H54 (cell line): ENCODE measurements around the gene MRC2.

ENCODE experiments used
- DNase-seq: peaks from one replicate; pipeline ENCODE4 v3.0.0; 2011; ENCODE audit warnings: low spot score, mixed read lengths; ENCODE audit not compliant: insufficient read length
- FAIRE-seq: peaks from 3 replicates; lab custom pipeline; 2011; peaks lifted over from hg19 to GRCh38; lab: Jason Lieb, UNC
- POLR2A ChIP-seq: IDR thresholded peaks from 2 replicates; pipeline ENCODE4 v1.6.1; 2011; ENCODE audit warnings: low read depth, mild to moderate bottlenecking, low read length

MRC2 gene

DNA sequence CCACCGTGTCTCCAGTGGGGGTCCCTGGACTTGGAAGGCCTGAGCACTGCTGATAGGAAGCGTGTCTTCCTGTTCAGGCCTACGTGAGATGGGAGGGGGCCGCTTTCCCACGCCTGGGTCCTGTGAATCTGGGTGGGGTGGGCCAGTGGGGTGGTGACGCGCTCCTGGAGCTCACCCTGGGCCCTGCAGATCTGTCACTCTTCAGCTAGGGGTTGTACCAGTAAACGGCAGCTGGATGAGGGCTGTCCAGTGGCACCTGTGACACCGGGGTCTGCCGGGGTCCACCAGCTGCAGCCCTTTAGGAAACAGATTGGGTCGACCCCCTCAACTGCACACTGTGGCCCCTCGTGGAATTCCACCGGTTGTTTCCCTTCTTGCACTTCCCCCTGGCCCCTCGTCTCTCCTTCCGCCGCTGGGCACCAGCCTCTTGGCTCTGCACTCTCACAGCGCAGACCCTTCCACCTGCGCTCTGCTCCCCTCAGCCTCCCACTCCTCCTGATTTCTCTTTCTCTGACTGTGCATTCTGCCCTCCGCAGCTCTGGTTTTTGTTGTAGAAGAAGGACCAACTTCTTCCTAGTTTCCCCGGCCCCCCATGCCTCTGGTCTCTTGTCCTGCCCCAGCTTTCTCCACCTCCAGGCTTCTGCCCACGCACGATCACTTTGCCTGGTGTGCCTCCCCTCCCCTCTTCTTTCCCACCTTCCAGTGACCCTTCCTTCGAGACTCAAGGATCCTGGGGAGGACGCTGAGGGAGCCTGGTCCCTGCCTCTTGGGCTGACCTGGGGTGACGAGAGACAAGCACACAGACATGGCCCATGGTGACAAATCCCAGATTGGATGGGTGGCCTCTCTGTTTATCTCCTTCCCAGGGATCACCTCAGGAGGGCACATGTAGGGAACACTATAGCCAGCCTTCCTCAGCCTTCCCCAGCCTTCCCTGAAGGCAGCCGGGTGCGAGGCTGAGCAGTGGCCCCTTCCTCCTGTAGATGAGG lies 4.8 kb downstream of the MRC2 start:
- TF ChIP-seq POLR2A: no peak
- DNase-seq (no peak), FAIRE-seq (no peak)

DNA sequence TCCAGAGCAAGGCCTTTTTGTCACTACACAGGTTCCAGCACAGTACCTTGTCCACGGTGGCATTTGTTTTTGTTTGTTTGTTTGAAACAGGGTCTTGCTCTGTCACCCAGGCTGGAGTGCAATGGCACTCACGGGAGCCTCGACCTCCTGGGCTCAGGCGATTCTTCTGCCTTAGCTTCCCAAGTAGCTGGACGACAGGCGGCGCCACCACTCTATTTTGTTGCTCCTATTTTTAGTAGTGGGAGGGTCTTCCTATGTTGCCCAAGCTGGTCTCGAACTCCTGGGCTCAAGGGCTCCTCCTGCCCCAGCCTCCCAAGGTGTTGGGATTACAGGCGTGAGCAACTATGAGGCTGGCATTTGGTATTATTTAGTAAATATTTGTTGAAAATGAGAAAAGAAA lies 10.3 kb downstream of the MRC2 start:
- DNase-seq (no peak), FAIRE-seq (no peak)
- TF ChIP-seq POLR2A: no peak

DNA sequence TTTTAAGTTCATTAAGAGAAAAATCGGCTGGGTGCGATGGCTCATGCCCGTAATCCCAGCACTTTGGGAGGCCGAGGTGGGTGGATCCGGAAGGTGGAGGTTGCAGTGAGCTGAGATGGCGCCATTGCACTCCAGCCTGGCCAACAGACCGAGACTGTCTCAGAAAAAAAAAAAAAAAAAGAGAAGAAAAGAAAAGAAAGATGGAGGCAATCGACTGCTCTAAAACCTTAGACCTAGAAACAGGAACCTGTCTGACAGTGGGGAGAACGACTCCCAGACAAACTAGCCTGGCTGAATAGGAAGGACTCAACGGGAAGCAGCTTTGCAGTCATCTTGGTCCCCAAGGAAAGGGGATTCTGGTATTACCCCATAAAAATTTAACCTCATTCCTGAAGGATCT lies 13.7 kb downstream of the MRC2 start:
- FAIRE-seq (no peak), DNase-seq (no peak)
- no peak for TF ChIP-seq POLR2A

DNA sequence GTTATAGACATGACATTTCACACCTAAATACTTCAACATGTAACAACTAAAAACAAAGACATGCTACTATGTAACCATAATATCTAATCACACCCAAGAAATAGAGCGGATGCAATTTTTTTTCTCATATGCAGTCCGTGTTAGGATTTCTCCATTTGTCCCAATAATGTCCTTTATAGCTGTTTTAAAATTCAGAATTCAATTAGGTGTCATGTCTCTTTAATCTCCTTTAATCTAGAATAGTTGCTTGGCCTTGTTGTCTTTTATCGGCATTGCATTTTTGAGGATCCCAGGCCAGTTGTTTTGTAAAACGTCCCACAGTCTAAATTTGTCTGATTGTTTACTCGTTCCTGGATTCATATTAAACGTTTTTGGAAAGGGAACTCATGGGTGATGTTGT lies 14.5 kb downstream of the MRC2 start:
- no peak for TF ChIP-seq POLR2A
- no peak for FAIRE-seq

DNA sequence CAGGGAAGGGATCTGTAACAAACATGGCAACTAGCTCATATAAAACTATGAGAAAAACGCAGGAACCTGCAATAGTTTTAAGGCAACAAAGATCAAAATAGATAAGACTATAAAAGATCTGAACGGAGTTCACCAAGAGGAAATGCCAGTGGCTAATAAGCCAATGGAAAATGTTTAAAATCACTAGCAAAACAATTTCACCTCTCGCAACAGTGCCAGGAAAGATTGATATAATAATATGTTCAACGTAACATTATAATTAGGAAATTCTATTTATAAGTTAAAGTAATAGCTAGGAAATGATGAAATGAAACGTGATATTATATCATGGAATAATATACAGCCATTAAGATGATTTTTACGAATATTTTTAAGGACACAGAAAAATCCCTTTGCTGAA lies 16.0 kb downstream of the MRC2 start:
- DNase-seq: no peak
- no peak for FAIRE-seq
- TF ChIP-seq POLR2A: no peak

More for the DNA sequence above, 14.5 kb downstream of the MRC2 start:
- DNase-seq: no peak

DNA sequence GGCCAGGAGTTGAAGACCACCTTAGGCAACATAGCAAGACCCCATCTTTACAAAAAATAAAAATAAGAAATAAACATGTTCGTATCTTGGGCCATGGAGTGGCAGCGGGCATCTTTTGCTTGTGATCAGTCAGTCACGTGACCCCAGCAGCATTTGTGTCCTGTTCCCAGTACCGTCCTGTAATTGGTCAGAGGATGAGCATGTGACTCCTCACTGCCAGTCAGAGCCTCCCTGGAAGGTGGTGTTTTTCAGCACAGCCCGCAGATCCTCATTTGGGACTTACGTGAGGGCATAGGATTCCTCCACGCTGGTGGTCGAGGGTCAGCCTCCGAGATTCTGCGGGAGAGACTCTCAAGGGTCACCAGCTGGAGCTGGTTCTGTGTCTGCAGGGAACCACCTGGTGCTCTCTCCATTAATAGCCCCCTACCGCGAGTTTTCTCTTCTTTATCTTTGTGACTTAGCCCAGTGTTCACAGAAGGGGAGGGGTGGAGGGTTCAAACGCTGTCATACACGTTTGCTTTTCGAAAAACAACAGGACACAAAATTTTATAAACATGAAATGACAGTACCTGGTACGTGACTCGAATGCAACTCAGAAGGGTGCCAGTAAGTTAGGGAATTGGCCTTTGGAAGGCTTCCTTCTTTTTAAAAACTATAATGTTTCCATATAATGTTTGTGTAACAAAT lies 17.2 kb downstream of the MRC2 start:
- no peak for DNase-seq
- FAIRE-seq: no peak
- TF ChIP-seq POLR2A: no peak

DNA sequence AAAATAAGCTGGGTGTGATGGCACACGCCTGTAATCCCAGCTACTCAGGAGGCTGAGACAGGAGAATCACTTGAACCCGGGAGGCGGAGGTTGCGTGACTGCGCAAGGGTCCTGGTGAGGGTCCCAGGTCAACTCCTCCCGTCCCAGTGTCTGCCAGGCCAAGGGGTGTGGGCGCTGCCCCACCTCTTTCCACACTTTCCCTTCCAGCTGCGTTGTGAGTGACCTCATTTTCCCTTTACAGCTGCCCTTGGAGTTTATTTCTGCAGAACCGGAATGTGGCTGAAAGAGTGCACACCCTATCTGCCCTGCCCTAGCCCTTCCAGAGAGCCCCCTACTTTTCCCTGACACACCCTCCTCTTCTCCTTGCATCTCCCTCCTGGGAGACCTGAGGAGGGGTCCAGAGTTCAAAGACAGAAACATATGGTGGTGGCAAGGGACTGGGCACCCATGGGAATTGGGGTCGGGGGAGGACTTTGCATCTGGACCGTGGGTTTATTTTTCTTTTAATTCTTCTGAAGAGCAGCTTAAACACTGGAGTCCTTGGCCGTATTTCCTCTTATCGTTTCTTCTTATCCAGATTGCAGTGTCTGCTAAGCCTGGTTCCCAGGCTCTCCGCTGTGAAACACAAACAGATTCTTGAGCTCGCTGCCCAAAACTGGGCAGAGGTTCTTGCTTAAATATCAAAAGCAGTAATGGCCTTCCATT lies 20.9 kb downstream of the MRC2 start:
- DNase-seq (no peak), FAIRE-seq (no peak)
- TF ChIP-seq POLR2A: no peak

DNA sequence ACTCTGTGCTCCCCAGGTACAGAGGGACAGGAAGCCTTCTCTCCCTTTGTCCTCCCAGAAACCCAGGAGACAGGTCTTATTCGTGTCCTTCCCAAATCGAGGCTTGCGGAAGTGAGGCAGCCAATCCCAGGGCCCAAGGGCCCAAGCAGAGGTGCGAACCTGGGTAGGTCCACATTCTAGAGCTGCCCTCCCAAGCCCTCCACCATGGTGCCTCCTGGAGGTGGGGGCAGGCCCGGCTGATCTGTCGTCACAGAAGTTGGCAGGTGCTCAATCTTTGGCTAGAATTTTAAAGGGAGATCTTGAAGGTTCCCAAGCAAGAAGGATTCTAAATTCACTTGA lies 21.5 kb downstream of the MRC2 start:
- no peak for FAIRE-seq
- TF ChIP-seq POLR2A: no peak
- DNase-seq: no peak

DNA sequence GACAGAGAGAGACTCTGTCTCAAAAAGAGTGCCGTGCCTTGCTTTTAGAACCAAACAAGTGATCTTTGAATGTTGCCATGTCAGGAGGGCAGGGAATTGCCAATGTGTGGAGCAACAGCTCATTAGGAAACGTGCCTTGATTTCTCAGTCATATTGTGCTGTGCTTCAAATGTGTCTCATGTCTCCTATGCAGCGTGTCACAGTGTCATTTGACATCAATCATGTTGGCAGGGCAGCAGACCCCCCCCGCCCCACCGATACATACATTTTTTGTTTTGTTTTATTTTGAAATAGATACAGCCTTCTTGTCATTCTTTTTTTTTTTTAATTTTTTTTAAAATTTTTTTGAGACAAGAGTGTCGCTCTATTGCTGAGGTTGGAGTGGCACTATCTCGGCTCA lies 22.1 kb downstream of the MRC2 start:
- no peak for FAIRE-seq
- no peak for DNase-seq
- TF ChIP-seq POLR2A: no peak

DNA sequence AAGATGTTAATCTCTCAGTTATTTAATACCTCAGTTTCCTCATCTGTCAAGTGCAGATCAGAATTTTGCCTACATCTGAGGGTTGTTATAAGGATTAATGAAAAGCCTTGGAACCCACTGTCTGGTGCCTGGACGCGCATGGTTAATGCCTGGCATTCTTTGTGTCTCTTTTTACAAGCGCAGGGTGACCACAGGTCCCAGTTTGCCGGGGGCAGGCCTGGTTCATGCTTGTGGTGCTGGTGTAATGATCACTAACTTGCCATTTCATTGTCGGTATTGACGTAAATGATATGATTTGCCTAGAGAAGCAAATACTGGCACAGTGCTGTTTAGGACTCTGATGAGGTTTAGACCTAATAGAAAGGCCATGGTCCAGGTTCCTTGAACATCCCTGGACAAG lies 23.1 kb downstream of the MRC2 start:
- no peak for DNase-seq
- no peak for TF ChIP-seq POLR2A
- FAIRE-seq: no peak

DNA sequence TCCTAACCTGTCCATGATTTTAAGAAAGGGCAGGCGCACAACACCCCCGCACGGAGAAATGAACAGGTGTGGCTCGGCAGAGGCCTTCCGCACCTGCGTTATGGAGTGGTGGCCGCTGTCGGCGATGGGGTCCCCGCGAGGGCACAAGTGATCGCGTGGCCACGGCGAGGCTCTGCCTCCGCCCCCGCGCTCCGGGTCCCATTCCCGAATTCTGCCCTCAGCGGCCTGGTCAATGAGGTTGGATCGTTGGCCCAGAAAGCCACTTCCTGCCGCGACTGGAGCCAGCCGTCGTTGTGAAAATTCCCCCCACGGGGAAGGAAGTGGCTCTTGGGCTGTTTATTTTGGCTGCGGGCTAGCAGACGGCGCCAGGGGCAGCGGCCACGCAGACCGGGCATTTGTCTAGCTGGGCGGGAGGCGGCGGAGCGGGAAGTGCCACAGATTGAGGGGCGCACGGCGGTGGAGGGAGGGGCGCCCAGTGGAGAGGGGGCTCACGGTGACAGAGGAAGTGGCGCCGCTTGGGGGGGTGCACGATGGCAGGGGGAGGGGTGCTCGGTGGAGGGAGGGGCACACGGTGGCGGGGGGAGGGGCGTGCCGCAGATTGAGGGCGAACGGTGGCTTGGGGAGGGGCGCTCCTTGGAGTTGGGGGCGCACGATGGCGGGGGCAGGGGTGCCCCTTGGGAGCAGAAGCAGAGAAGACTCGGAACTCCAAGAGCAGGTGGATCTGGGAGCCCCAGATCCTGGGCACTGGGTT lies 25.0 kb downstream of the MRC2 start:
- peak; percentile 44 for TF ChIP-seq POLR2A
- DNase-seq (peak; percentile 92), FAIRE-seq (no peak)

DNA sequence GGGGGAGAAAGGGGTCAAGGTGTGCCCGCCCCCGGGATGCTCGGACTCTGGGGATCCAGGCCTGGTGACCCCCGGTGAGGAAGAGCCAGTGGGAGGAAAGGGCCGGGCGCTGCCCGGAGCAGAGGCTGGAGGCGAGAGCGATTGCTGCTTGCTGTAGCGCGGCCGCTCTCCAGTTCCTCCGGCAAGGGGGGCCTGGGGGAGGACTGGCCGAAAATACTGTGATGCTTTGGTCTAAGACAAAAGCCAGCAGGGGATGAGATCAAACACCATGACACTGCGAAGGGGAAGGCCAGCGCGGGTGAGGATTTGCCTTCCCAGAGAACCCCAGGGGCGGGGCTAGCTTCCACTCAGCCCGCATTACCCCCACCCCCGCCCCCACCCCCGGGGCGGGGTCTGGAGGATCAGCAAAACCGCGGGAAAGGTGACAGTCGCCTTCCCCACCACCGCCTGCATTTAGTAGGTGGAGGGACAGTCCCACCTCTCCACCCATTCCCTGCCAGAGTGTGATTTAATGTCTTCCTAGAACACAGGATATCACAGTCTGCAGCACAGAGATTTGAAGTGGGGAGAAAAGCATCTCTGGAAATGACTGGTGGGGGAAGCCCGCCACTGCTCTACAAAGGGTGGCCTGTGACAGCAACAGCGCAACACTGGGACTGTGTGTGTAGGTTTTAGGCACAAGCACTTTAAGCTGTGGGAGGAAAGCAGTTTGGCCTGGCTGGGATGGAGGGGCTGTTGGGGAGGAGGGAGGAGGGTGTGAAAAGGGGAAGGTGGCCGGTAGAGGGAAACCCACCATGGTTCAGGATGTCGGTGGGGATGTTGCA lies 25.7 kb downstream of the MRC2 start:
- TF ChIP-seq POLR2A: no peak; the same call in 1 of the 2 replicates
- FAIRE-seq: no peak
- DNase-seq: peak; percentile 89
